ENCODE results near the gene YDJC. TPM values are rescaled to one million over a fixed set of nuclear protein-coding genes. Genes with fewer than 3 reads are reported as not detected.

YDJC gene
- total and polyA plus RNA-seq, 2 of the 13 experiments (the other 11 are each of a cell fraction or from before 2014, with no cell fraction given): 15.3 to 32.0 TPM

GRCh38 chr22:21641789-21642583, 12.2 kb upstream of the YDJC start, which contains the start of gene SDF2L1 (continued):
- TF ChIP-seq ZNF619 (CRISPR knock-in tag; IDR thresholded peaks at IDR 0.05) (0 out of 2 replicates have a peak, but pooled peaks have one; percentile 34), ATF3 (CRISPR knock-in tag; IDR thresholded peaks at IDR 0.05) (peak; percentile 40; the same call in 1 of the 2 replicates), MEF2D (CRISPR knock-in tag; IDR thresholded peaks at IDR 0.05) (no peak), GTF2F1 (IDR thresholded peaks at IDR 0.05; ENCODE audit: low read length) (no peak), PCBP2 (optimal IDR thresholded peaks at IDR 0.05; ENCODE audit: low read depth, low read length, poor library complexity, severe bottlenecking) (no peak), KDM5A (IDR thresholded peaks at IDR 0.05; ENCODE audit: borderline replicate concordance, low read length) (peak; percentile 78), HOXA5 (CRISPR knock-in tag; IDR thresholded peaks at IDR 0.05) (no peak), DDIT3 (CRISPR knock-in tag; IDR thresholded peaks at IDR 0.05) (no peak), KDM2A (CRISPR knock-in tag; IDR thresholded peaks at IDR 0.05; ENCODE audit: borderline replicate concordance, low read depth) (peak; percentile 43; the same call in 1 of the 2 replicates), ZNF749 (CRISPR knock-in tag; IDR thresholded peaks at IDR 0.05; ENCODE audit: borderline replicate concordance) (no peak), ZNF747 (CRISPR knock-in tag; IDR thresholded peaks at IDR 0.05; ENCODE audit: borderline replicate concordance) (0 out of 2 replicates have a peak, but pooled peaks have one; percentile 31), NCOA1 (CRISPR knock-in tag; IDR thresholded peaks at IDR 0.05) (no peak), PHF20 (CRISPR knock-in tag; IDR thresholded peaks at IDR 0.05) (0 out of 2 replicates have a peak, but pooled peaks have one; percentile 12), ZFP91 (CRISPR knock-in tag; IDR thresholded peaks at IDR 0.05; ENCODE audit: borderline replicate concordance) (no peak), GABPB1 (CRISPR knock-in tag; IDR thresholded peaks at IDR 0.05) (peak; percentile 87), RNF2 (conservative IDR thresholded peaks at IDR 0.05; ENCODE audit: low read depth) (peak; percentile 63; the same call in 1 of the 2 replicates), ZNF281 (CRISPR knock-in tag; IDR thresholded peaks at IDR 0.05; ENCODE audit: borderline replicate concordance) (0 out of 2 replicates have a peak, but pooled peaks have one; percentile 15), JARID2 (CRISPR knock-in tag; IDR thresholded peaks at IDR 0.05; ENCODE audit: insufficient replicate concordance) (no peak)
- TF ChIP-seq, protein P1, sequence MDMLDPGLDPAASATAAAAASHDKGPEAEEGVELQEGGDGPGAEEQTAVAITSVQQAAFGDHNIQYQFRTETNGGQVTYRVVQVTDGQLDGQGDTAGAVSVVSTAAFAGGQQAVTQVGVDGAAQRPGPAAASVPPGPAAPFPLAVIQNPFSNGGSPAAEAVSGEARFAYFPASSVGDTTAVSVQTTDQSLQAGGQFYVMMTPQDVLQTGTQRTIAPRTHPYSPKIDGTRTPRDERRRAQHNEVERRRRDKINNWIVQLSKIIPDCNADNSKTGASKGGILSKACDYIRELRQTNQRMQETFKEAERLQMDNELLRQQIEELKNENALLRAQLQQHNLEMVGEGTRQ (IDR thresholded peaks at IDR 0.05; ENCODE audit: low read depth, low read length): no peak
- TF ChIP-seq, protein P1 (CRISPR knock-in tag; IDR thresholded peaks at IDR 0.05; ENCODE audit: borderline replicate concordance): no peak; the same call in 1 of the 2 replicates
